Pancreas (tissue), 10 donors: ENCODE results near the gene SH3D19. TPM values are rescaled to one million over a fixed set of nuclear protein-coding genes. Genes with fewer than 3 reads are reported as not detected.

Experiments
- ATAC-seq, 4 donors: fragments of 200-7000 bp; cut with Tn5 transposase; one replicate each; pipeline versions ENCODE4 v1.8.0 to v1.9.1; 2020; ENCODE audit warnings: mild to moderate bottlenecking in 4 of 4, moderate library complexity in 4 of 4
- DNase-seq, 6 donors: peaks; one replicate each; pipeline ENCODE4 v3.0.0-alpha.2; 2020
- FAIRE-seq: peaks from 2 replicates; lab custom pipeline; 2012; peaks lifted over from hg19 to GRCh38; lab: Jason Lieb, UNC
- H3K27ac ChIP-seq, 4 donors: fragments of 200-600 bp; sonication (generic); 1 replicate in 3 of 4; 2 replicates in 1 of 4; pipeline versions ENCODE4 v1.5.0 to v1.8.0; 2020
- H3K27me3 ChIP-seq, 4 donors: fragments of 200-600 bp; one replicate each; pipeline ENCODE4 v1.8.0; 2021
- H3K36me3 ChIP-seq, 3 donors: fragments of 200-600 bp; sonication (generic) in 1 of 3; one replicate each; pipeline versions ENCODE4 v1.5.0 to v1.8.0; 2020 to 2021
- H3K4me1 ChIP-seq, 3 donors: fragments of 200-600 bp; one replicate each; pipeline ENCODE4 v1.8.0; 2021
- H3K4me3 ChIP-seq, 4 donors: fragments of 200-600 bp; sonication (generic) in 2 of 4; one replicate each; pipeline versions ENCODE4 v1.5.0 to v1.8.0; 2020 to 2021
- H3K9me3 ChIP-seq, 4 donors: fragments of 200-600 bp; one replicate each; pipeline ENCODE4 v1.8.0; 2021
- CTCF ChIP-seq, 4 donors: fragments of 200-600 bp; sonication (generic) in 3 of 4; IDR thresholded peaks; one replicate each; pipeline versions ENCODE4 v1.5.0 to v1.8.0; 2021; ENCODE audit warnings: antibody characterized with exemption in 4 of 4
- WGBS, 2 donors: extraction: QIAGEN DNeasy Blood & Tissue Kit; methylation state at CpG; one replicate each; pipeline ENCODE4 v1.1.7; 2013; 5-methylcytosine and 5-hydroxymethylcytosine counted together
- intact Hi-C, 3 donors: fragments of 100-400 bp; cut with DNase I; formaldehyde crosslinking; loops; one replicate each; pipeline versions ENCODE4 v1.11.1 to v1.14.2; 2022
- polyA plus RNA-seq, 2 donors: library from polyadenylated mRNA; stranded (reverse); fragments of 200-250 nt; gene quantifications; one replicate each; pipeline ENCODE4 v1.2.3, GENCODE V29; 2013
- total RNA-seq, 6 donors: library from RNA; stranded (reverse); fragmentation: NEBNext Ultra II Directional in 4 of 6; extraction: Animal tissue kit (Norgen Biotek cat#: 25700) in 4 of 6; gene quantifications; one replicate each; pipeline versions ENCODE4 v1.2.1 to v1.2.4, GENCODE V29; 2021 to 2023
- donor health status: healthy with polysubstance abuse.
- donor health status: DM: no; HTN: no; CAD: no; lungs with moderate emphysema.
- donor health status: DM: no; HTN: no; CAD: no.
- donor health status: control.
- donor health status: control.
- donor health status: Bipolar disorder and iron deficiency.
- donor health status: DM: yes; HTN: yes; CAD: no.
- donor health status: DM: no; HTN: no; CAD: no.
- donor health status: DM: no; HTN: no; CAD: no.
- donor health status: DM: yes; HTN: yes; CAD: no.

Gene SH3D19
- total and polyA plus RNA-seq, 8 donors: 11.9 to 34.5 (median 12.9) TPM

- intact Hi-C loops: no loop called here
- ATAC-seq (no peak), FAIRE-seq (no peak), DNase-seq (no peak)
- Histone ChIP-seq H3K4me3 (no peak overlapping the region), H3K4me1 (no peaks in the 10 kb centered on the region), H3K36me3 (no peaks in the 10 kb centered on the region), H3K27me3 (no peaks in the 10 kb centered on the region), H3K9me3 (no peaks in the 10 kb centered on the region), H3K27ac (no peak overlapping the region)
- 98% methylated on average over 2 of the region's 2 CpGs for whole genome bisulfite sequencing, 2 donors
- TF ChIP-seq CTCF (IDR thresholded peaks at IDR 0.05): no peak
Measured at GRCh38 chr4:151193414-151193813, 132.0 kb downstream of the SH3D19 start.

DNA sequence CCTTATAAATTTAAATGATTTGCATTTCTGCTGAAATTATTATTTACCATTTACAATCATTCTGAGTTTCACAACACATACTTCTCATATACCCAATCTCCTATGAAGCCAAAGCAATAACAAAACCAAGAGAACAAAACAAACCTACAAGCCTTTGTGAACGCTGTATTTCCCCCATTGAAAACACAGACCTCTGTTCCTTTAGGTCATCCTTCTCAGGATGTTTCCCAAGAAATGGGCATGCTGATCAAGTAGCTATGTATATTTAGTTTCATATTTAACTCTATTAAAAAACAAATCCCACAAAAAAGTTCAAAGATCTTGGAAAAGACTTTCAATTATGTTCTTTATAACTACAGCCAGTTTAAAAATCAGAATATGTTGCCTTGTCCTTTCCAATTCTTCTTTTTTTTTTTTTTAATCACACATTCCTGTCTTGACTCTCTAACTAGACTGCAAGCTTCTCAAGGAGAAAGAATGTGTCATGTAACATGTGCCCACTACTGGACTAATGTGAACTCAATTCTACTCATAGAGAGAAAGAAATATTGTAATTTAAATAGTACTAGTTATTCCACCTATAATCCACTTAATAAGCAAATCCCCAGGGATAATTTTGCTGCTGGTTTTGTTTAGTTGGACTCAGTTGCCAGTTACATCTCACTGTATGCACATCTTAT lies 132.7 kb downstream of the SH3D19 start:
- DNase-seq (no peak), FAIRE-seq (no peak), ATAC-seq (no peak)
- Histone ChIP-seq H3K4me3 (no peak overlapping the region), H3K27ac (no peak overlapping the region), H3K9me3 (no peaks in the 10 kb centered on the region), H3K36me3 (no peaks in the 10 kb centered on the region), H3K27me3 (no peaks in the 10 kb centered on the region), H3K4me1 (no peaks in the 10 kb centered on the region)
- 92 to 96% methylated on average over 1 of the region's 1 CpG for WGBS, 2 donors
- no peak for TF ChIP-seq CTCF (IDR thresholded peaks at IDR 0.05)
- intact Hi-C loops: no loop called here

DNA sequence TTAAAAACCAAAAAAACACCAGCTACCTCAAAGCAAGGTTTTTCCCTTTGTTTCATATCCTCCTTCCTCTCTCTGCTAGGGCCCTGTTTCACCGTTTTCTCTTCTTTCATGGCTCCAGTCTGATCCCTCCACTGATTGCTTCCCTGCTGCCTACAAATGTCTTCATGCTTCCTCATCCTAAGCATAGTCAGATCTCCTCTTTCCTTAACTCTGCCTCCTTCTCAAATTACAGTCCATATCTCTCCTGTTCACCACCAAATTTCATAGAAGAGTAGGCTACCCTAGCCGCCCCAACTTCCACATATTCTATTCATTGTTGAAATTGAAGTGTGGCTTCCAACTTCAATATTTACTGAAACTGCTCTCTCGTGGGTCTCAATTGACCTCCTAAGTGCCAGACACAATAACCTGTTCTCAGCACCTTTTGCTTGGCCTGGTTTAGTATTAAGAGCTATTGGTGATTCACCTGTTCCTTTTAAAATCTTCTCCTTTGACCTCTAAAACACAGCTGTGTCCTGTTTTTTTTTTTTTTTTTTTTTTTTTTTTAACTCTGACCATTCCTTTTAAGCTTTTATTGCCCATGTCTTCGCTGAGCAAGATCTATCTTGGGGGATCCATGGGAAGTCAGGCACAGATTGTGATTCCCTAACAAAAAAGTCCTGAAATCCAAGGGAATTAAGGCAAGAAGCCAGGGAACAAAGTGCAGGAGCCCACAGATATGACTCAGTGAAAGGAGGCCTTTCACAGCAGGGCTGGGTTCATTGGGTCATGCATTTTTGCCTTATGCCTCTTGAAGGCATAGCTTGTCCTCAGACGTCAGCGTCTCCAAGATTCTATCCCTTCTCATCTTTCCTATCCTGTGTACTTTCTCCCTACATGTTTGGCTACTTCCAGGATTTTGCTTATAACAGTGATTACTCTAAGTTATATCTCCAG lies 140.6 kb downstream of the SH3D19 start:
- DNase-seq (no peak), FAIRE-seq (no peak), ATAC-seq (peak in 3 of 4 donors; percentile 21 to 45 (median 36))
- Histone ChIP-seq H3K9me3 (no peaks in the 10 kb centered on the region), H3K4me1 (no peaks in the 10 kb centered on the region), H3K27ac (no peak overlapping the region), H3K36me3 (no peaks in the 10 kb centered on the region), H3K27me3 (no peaks in the 10 kb centered on the region), H3K4me3 (no peak overlapping the region)
- TF ChIP-seq CTCF (IDR thresholded peaks at IDR 0.05): no peak
- intact Hi-C loops: no loop called here
- 80 to 84% methylated on average over 6 of the region's 6 CpGs for WGBS, 2 donors

DNA sequence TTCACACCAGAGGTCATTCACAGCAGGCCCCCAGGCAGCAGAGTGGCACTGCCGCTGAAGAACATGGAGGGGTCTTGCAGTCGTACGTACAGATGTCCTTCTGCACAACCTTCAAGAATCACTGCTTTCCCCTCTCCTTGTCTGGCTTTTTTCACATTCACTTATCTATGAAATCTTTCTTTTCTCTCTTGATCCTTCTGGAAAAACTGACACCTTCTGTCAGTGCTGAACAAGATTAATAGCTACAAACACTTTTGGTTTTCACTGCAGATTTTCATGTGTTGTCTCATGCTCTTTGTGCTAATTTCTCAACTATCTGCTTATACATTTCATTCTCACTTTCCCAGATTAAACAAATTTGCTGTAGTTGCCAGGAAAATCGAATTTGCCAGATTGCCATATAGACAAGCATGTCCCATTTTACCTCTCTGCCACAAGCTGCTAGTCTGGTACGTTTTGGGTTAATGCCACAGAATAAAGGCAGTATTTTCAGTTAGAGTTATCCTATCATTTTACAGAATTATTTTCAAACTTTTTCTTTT lies 142.9 kb downstream of the SH3D19 start:
- TF ChIP-seq CTCF (IDR thresholded peaks at IDR 0.05): no peak
- Histone ChIP-seq H3K4me1 (no peaks in the 10 kb centered on the region), H3K27ac (no peak overlapping the region), H3K4me3 (no peak overlapping the region), H3K27me3 (no peaks in the 10 kb centered on the region), H3K36me3 (no peaks in the 10 kb centered on the region), H3K9me3 (no peaks in the 10 kb centered on the region)
- intact Hi-C loops: no loop called here
- FAIRE-seq (no peak), DNase-seq (no peak), ATAC-seq (no peak)
- 83 to 87% methylated on average over 5 of the region's 5 CpGs for WGBS, 2 donors
